BE2C (cell line): ENCODE measurements around the gene TMEM101. TPM values are rescaled to one million over a fixed set of nuclear protein-coding genes. Genes with fewer than 3 reads are reported as not detected.
A peak's percentile ranks its signal among the peaks of the same experiment; 100 is the strongest.

Source experiments
- DNase-seq: peaks from one replicate; pipeline ENCODE4 v3.0.0-alpha.2; 2020
- H3K27me3 ChIP-seq: fragments of 250-450 bp; sonication (Bioruptor Pico); 2 replicates; pipeline ENCODE4 v1.5.1; 2020; ENCODE audit warnings: mild to moderate bottlenecking
- H3K36me3 ChIP-seq: fragments of 250-450 bp; sonication (Bioruptor Pico); 2 replicates; pipeline ENCODE4 v1.5.1; 2020; ENCODE audit warnings: mild to moderate bottlenecking
- H3K4me1 ChIP-seq: fragments of 250-450 bp; sonication (Bioruptor Pico); 2 replicates; pipeline ENCODE4 v1.5.1; 2020
- H3K4me3 ChIP-seq: 2 replicates; pipeline ENCODE4 v1.5.1; 2011; ENCODE audit warnings: low read depth, low read length
- H3K9me3 ChIP-seq: fragments of 250-450 bp; sonication (Bioruptor Pico); 2 replicates; pipeline ENCODE4 v1.5.1; 2020
- polyA plus RNA-seq: library from polyadenylated mRNA; unstranded; fragments of >200 nt; gene quantifications from one replicate; pipeline ENCODE4 v1.2.1, GENCODE V29; 2012; ENCODE audit warnings: low read depth, missing spikeins; ENCODE audit not compliant: insufficient read length, insufficient read depth
- TF ChIP-seq, protein P1 (sequence below): IDR thresholded peaks from 2 replicates; pipeline ENCODE4 v1.5.1; 2012; ENCODE audit warnings: mild to moderate bottlenecking, low read depth, low read length

TMEM101 gene
- 67.5 TPM for polyA plus RNA-seq

DNA sequence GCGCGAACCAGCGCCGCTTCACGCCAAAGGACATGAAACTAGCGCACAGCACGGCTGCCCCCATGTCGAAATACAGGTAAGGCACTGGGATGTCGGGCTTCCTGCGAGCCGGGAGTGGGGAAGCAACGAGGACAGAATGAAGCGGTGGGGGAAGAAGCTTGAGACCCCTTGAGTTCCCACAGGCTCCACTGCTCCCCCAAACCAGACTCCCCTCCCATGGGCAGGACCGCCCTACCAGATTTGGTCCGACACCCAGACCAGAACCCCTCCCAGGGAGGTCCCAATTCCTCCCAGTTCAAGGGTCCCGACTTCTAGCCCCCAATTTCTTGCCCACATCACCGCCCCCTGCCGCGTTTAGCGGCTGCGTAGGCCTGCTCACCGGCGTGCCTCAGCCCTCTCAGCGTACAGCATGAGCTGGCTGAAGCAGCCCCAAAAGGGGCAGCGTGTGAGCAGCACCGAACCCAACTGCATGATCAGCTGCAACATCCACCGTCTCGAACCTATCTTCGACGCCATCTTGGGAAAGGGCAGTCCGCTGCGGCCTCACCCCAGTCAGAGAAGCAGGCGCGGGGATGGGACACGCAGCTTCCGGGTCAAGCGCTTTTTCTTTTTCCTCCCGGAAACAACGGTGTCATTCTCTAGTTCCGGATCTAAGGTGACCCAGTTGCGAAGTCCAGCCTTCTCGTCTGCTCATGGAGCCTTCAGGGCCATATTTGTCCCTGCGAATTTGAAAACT is at the start of gene TMEM101:
TMEM101 (minus strand) TSS at position 527 of the 736 bp plus-strand sequence; CDS start at position 516, 11 bp downstream.
- peak; percentile 91 for DNase-seq
- peaks cover 22% of the 10 kb centered on the region for H3K36me3 ChIP-seq
- peak within 1 kb of the TSS; percentile 97 for H3K4me3 ChIP-seq
- H3K27me3 ChIP-seq, result no peaks in the 10 kb centered on the region
- peaks cover 41% of the 10 kb centered on the region for H3K4me1 ChIP-seq
- H3K9me3 ChIP-seq, result no peaks in the 10 kb centered on the region
- TF ChIP-seq, protein P1, sequence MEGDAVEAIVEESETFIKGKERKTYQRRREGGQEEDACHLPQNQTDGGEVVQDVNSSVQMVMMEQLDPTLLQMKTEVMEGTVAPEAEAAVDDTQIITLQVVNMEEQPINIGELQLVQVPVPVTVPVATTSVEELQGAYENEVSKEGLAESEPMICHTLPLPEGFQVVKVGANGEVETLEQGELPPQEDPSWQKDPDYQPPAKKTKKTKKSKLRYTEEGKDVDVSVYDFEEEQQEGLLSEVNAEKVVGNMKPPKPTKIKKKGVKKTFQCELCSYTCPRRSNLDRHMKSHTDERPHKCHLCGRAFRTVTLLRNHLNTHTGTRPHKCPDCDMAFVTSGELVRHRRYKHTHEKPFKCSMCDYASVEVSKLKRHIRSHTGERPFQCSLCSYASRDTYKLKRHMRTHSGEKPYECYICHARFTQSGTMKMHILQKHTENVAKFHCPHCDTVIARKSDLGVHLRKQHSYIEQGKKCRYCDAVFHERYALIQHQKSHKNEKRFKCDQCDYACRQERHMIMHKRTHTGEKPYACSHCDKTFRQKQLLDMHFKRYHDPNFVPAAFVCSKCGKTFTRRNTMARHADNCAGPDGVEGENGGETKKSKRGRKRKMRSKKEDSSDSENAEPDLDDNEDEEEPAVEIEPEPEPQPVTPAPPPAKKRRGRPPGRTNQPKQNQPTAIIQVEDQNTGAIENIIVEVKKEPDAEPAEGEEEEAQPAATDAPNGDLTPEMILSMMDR, result no peak

DNA sequence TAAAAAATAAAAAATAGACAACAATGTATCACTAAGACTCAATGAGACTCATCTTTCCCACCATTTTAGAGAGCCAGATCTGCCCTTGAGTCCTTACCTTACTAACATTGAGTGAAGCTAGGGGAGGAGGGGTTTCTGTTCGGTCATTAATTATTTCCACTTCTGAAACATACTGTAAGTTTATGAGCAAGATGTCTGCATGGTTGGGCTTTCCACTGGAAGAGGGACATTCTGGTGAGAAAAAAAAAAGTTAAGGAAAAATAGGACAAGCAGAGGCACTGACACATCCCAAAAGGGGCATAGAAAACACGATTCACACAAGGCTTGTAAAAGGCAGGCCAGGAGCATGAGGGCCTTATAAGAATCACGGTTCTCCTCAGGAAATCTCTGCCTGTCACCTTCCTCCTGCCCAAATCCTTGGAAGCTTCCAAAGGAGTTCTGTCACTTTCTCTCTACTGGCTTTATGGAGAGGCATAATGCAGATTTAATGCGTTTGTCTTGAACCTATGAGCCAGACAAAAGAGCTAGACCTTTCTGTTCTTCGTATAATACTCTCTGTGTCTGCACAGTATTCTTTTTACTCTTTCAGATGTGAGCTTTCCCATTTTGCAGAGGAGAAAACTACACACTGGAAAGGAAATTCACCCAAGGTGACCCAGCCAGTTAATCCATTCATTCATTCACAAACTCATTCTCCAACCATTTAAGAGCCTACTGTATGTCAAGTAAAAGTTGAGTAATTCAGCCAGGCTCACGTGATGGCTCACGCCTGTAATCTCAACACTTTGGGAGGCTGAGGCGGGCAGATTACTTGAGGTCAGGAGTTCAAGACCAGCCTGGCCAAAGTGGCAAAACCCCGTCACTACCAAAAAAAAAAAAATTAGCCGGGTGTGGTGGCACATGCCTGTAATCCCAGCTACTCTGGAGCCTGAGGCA is 49.2 kb upstream of the TMEM101 start:
- TF ChIP-seq, protein P1, result no peak
- H3K27me3 ChIP-seq, result no peaks in the 10 kb centered on the region
- H3K4me1 ChIP-seq, result no peaks in the 10 kb centered on the region
- H3K36me3 ChIP-seq, result peaks cover 50% of the 10 kb centered on the region
- H3K4me3 ChIP-seq, result no peak overlapping the region
- no peak for DNase-seq
- no peaks in the 10 kb centered on the region for H3K9me3 ChIP-seq

DNA sequence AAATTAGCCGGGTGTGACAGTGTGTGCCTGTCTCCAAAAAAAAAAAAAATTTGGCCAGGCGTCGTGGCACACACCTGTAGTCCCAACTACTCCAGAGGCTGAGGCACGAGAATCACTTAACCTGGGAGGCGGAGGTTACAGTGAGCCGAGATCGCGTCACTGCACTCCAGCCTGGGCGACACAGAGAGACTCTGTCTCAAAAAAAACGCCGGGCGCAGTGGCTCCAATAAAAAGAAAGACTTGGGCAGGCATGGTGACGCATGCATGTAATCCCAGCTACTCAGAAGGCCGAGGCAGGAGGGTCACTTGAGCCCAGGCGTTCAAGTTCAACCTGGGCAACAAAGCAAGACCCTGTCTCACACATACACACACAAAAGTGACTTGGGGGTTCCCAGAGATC is 48.1 kb upstream of the TMEM101 start:
- H3K4me3 ChIP-seq, result no peak overlapping the region
- peaks cover 59% of the 10 kb centered on the region for H3K36me3 ChIP-seq
- no peaks in the 10 kb centered on the region for H3K4me1 ChIP-seq
- no peak for DNase-seq
- no peaks in the 10 kb centered on the region for H3K27me3 ChIP-seq
- TF ChIP-seq, protein P1, result no peak
- H3K9me3 ChIP-seq, result no peaks in the 10 kb centered on the region

DNA sequence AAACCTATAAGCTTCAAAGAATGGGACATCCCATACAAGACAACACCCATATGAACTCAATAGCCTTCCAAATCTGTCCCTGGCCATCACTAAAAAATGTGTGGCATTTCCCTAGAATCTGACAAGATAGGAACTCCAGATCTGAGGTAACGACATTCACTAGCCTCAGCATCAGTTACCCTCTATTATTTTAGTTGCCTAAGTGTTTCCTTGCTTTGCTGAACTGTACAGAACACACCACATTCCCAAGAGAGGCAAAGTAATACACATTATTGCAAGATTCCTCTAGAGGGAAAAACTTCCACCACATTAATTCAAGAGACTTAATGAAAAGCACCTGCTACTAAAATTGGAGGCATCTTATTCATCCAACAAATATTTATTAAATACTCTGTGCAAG is 46.7 kb upstream of the TMEM101 start:
- H3K4me1 ChIP-seq, result no peaks in the 10 kb centered on the region
- TF ChIP-seq, protein P1, result no peak
- peaks cover 69% of the 10 kb centered on the region for H3K36me3 ChIP-seq
- no peaks in the 10 kb centered on the region for H3K27me3 ChIP-seq
- DNase-seq, result no peak
- no peaks in the 10 kb centered on the region for H3K9me3 ChIP-seq
- H3K4me3 ChIP-seq, result no peak overlapping the region

DNA sequence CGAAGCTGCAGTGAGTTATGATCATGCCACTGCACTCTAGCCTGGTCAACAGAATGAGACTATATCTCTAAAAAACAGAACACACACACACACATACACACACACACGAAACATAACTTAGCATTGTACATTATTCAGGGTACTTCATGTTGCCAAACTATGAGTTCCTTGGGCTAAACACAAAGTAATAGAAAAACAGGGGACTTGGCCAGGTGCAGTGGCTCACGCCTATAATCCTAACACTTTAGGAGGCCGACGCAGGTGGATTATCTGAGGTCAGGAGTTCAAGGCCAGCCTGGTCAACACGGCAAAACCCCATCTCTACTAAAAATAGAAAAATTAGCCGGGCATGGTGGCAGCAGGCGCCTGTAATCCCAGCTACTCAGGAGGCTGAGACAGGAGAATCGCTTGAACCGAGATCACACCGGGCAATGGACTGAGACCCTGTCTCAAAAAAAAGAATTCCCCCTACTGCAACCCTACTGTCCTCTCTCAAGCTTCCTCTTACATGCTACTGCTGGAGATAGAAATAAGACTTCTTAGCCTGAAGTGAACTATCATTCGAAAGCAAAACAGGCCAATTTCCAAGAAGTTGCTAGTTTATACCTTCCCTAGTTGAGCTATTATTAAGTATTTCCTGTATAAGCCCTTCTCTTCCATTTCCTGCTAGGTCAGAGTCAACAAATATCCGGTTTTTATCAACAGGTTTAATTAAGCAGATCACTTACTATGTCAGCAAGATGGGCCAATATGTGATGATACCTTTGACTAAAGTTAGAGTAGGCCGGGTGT is 44.5 kb upstream of the TMEM101 start:
- Histone ChIP-seq H3K4me1 (no peaks in the 10 kb centered on the region), H3K9me3 (no peaks in the 10 kb centered on the region), H3K27me3 (no peaks in the 10 kb centered on the region), H3K36me3 (peaks cover 81% of the 10 kb centered on the region), H3K4me3 (no peak overlapping the region)
- TF ChIP-seq, protein P1, result no peak
- DNase-seq, result no peak
